HepG2 (cell line): Measurements from ENCODE around the gene BPIFB2. TPM values are rescaled to one million over a fixed set of nuclear protein-coding genes. Genes with fewer than 3 reads are reported as not detected.
A peak's percentile ranks its signal among the peaks of the same experiment; 100 is the strongest.

ENCODE experiments used
- BRD4 ChIP-seq: sonication (generic); formaldehyde crosslinking; IDR thresholded peaks from 2 replicates; pipeline ENCODE4 v1.4.0; 2020; ENCODE audit warnings: missing genetic modification reagents
- EP300 ChIP-seq, 3 experiments: sonication (generic) in 1 of 3; formaldehyde crosslinking in 1 of 3; IDR thresholded peaks; 2 replicates each; pipeline versions ENCODE4 v1.5.1 to v1.6.1; 2011 to 2020; ENCODE audit warnings: low read depth in 2 of 3, low read length in 2 of 3, borderline replicate concordance in 1 of 3, improper control_type of control experiment in 1 of 3, mild to moderate bottlenecking in 1 of 3, missing genetic modification reagents in 1 of 3, moderate library complexity in 1 of 3
- HDAC6 ChIP-seq: fragments of 200-600 bp; sonication (generic); IDR thresholded peaks from 2 replicates; pipeline ENCODE4 v1.7.0; 2017; ENCODE audit warnings: mild to moderate bottlenecking, antibody characterized with exemption, low read length, low read depth
- HNF1A ChIP-seq, 2 experiments: sonication (generic) in 1 of 2; formaldehyde crosslinking in 1 of 2; IDR thresholded peaks; 2 replicates each; pipeline versions ENCODE4 v1.4.0 to v1.6.1; 2016 to 2020; ENCODE audit warnings: borderline replicate concordance in 1 of 2, low read depth in 1 of 2, mild to moderate bottlenecking in 1 of 2, missing genetic modification reagents in 1 of 2
- HOXA3 ChIP-seq: sonication (generic); formaldehyde crosslinking; IDR thresholded peaks from 2 replicates; pipeline ENCODE4 v1.5.0; 2020; ENCODE audit warnings: missing genetic modification reagents
- KDM2A ChIP-seq: sonication (generic); formaldehyde crosslinking; IDR thresholded peaks from 2 replicates; pipeline ENCODE4 v1.4.0; 2020; ENCODE audit warnings: low read depth, missing genetic modification reagents, borderline replicate concordance
- LCORL ChIP-seq, 2 experiments: fragments of 450-650 bp in 1 of 2; sonication (generic) in 1 of 2; formaldehyde crosslinking in 1 of 2; IDR thresholded peaks; 2 replicates each; pipeline versions ENCODE4 v1.5.0 to v1.6.1; 2017 to 2020; ENCODE audit warnings: antibody characterized with exemption in 1 of 2, missing genetic modification reagents in 1 of 2
- NCOA1 ChIP-seq: sonication (generic); formaldehyde crosslinking; IDR thresholded peaks from 2 replicates; pipeline ENCODE4 v1.9.0; 2021; ENCODE audit warnings: missing genetic modification reagents
- NFE2L2 ChIP-seq: fragments of 150-350 bp; IDR thresholded peaks from 2 replicates; pipeline ENCODE4 v1.6.1; 2014; ENCODE audit warnings: low read length
- PAF1 ChIP-seq: IDR thresholded peaks from 2 replicates; pipeline ENCODE4 v1.6.1; 2016; ENCODE audit warnings: missing genetic modification reagents, missing compliant biosample characterization
- SATB2 ChIP-seq: sonication (generic); formaldehyde crosslinking; IDR thresholded peaks from 2 replicates; pipeline ENCODE4 v1.5.0; 2020; ENCODE audit warnings: missing genetic modification reagents
- THAP11 ChIP-seq: IDR thresholded peaks from 2 replicates; pipeline ENCODE4 v1.6.1; 2016; ENCODE audit warnings: missing biosample characterization, missing genetic modification reagents
- TMF1 ChIP-seq: sonication (generic); formaldehyde crosslinking; IDR thresholded peaks from 2 replicates; pipeline ENCODE4 v1.8.1; 2022; ENCODE audit warnings: low read depth, missing genetic modification reagents
- ZBTB8A ChIP-seq: sonication (generic); formaldehyde crosslinking; IDR thresholded peaks from 2 replicates; pipeline ENCODE4 v1.4.0; 2020; ENCODE audit warnings: mild to moderate bottlenecking, low read depth, missing genetic modification reagents, borderline replicate concordance
- ZFY ChIP-seq: sonication (generic); formaldehyde crosslinking; IDR thresholded peaks from 2 replicates; pipeline ENCODE4 v1.4.0; 2020; ENCODE audit warnings: missing genetic modification reagents
- ZNF143 ChIP-seq: sonication (generic); formaldehyde crosslinking; IDR thresholded peaks from 2 replicates; pipeline ENCODE4 v1.4.0; 2020; ENCODE audit warnings: missing genetic modification reagents
- ZNF337 ChIP-seq: sonication (generic); formaldehyde crosslinking; IDR thresholded peaks from 2 replicates; pipeline ENCODE4 v1.5.1; 2020; ENCODE audit warnings: missing genetic modification reagents, low read depth, mild to moderate bottlenecking, borderline replicate concordance
- ZNF639 ChIP-seq: conservative IDR thresholded peaks from 2 replicates; pipeline ENCODE4 v1.6.1; 2018; ENCODE audit warnings: missing genetic modification reagents
- ZNF761 ChIP-seq: sonication (generic); formaldehyde crosslinking; conservative IDR thresholded peaks from 2 replicates; pipeline ENCODE4 v1.4.0; 2020; ENCODE audit warnings: mild to moderate bottlenecking, missing genetic modification reagents
- ZSCAN20 ChIP-seq: sonication (generic); formaldehyde crosslinking; IDR thresholded peaks from 2 replicates; pipeline ENCODE4 v1.4.0; 2020; ENCODE audit warnings: missing genetic modification reagents, mild to moderate bottlenecking, borderline replicate concordance
- polyA plus RNA-seq, 8 experiments: library from polyadenylated mRNA; depleted of rRNA in 3 of 8; stranded (reverse) in 7 of 8; unstranded in 1 of 8; fragments of >200 nt; fragmentation: Illumina TruSeq in 4 of 8; extraction: Trizol in 4 of 8; gene quantifications; 2 replicates each; pipeline versions ENCODE4 v1.2.1 to v1.2.3, GENCODE V29; 2011 to 2016; ENCODE audit warnings: low read depth in 4 of 8, missing spikeins in 1 of 8, mixed read lengths in 1 of 8; ENCODE audit not compliant: insufficient read depth in 1 of 8
- total RNA-seq, 5 experiments: library from RNA; depleted of rRNA; stranded (reverse); fragments of >200 nt; fragmentation: Illumina TruSeq; extraction: Trizol; gene quantifications; 2 replicates each; pipeline ENCODE4 v1.2.3, GENCODE V29; 2016; ENCODE audit warnings: low read depth in 1 of 5

BPIFB2 gene
- total and polyA plus RNA-seq, 2 of the 13 experiments (the other 11 are each of a cell fraction or from before 2014, with no cell fraction given): 54.5 to 902 TPM

- TF ChIP-seq HNF1A (IDR thresholded peaks at IDR 0.05; ENCODE audit: low read depth): no peak
- no peak for TF ChIP-seq HNF1A (CRISPR knock-in tag; IDR thresholded peaks at IDR 0.05; ENCODE audit: borderline replicate concordance)
- TF ChIP-seq ZFY (CRISPR knock-in tag): peak; percentile 50
- no peak for TF ChIP-seq ZNF337 (CRISPR knock-in tag)
- peak; percentile 8; the same call in 1 of the 2 replicates for TF ChIP-seq KDM2A (CRISPR knock-in tag)
- no peak for TF ChIP-seq NCOA1
- no peak for TF ChIP-seq ZBTB8A (CRISPR knock-in tag)
- peak; percentile 63; the same call in 1 of the 2 replicates for TF ChIP-seq LCORL (IDR thresholded peaks at IDR 0.05)
- no peak for TF ChIP-seq LCORL (CRISPR knock-in tag; IDR thresholded peaks at IDR 0.05)
- no peak for TF ChIP-seq NFE2L2
- TF ChIP-seq ZNF761 (CRISPR knock-in tag): no peak
- TF ChIP-seq HOXA3: 0 out of 2 replicates have a peak, but pooled peaks have one; percentile 9
- peak; percentile 51; the same call in 1 of the 2 replicates for TF ChIP-seq BRD4 (CRISPR knock-in tag)
- TF ChIP-seq ZNF143: 0 out of 2 replicates have a peak, but pooled peaks have one; percentile 23
- no peak for TF ChIP-seq SATB2
- no peak for TF ChIP-seq ZNF639 (CRISPR knock-in tag)
- TF ChIP-seq ZSCAN20 (CRISPR knock-in tag): no peak
- no peak for TF ChIP-seq EP300 (IDR thresholded peaks at IDR 0.05; ENCODE audit: low read depth in 2 of 2, low read length in 2 of 2)
- no peak for TF ChIP-seq EP300 (CRISPR knock-in tag; IDR thresholded peaks at IDR 0.05; ENCODE audit: borderline replicate concordance)
- TF ChIP-seq TMF1: no peak
- no peak for TF ChIP-seq HDAC6
- TF ChIP-seq PAF1: no peak
- TF ChIP-seq THAP11 (CRISPR knock-in tag): no peak
Observed at GRCh38 chr20:32982617-32983458, 24.7 kb upstream of the BPIFB2 start (continued).
